H9 (cell line): ENCODE results near the gene SIPA1L3. TPM values are rescaled to one million over a fixed set of nuclear protein-coding genes. Genes with fewer than 3 reads are reported as not detected.

ENCODE experiments used
- DNase-seq: peaks from one replicate; pipeline ENCODE4 v3.0.0-alpha.2; 2017
- H2AFZ ChIP-seq: one replicate; pipeline ENCODE4 v1.6.1; 2013; ENCODE audit warnings: mild to moderate bottlenecking, low read length, control low read depth, moderate library complexity
- H2AK5ac ChIP-seq: 2 replicates; pipeline ENCODE4 v1.6.1; 2013; ENCODE audit warnings: low read length, control low read depth, mixed read lengths; ENCODE audit not compliant: insufficient read length
- H2BK120ac ChIP-seq: one replicate; pipeline ENCODE4 v1.6.1; 2013; ENCODE audit warnings: low read depth, mild to moderate bottlenecking, low read length, control low read depth, inconsistent platforms; ENCODE audit not compliant: poor library complexity, severe bottlenecking
- H2BK12ac ChIP-seq: 2 replicates; pipeline ENCODE4 v1.6.1; 2013; ENCODE audit warnings: low read length, control low read depth, mixed read lengths, low read depth; ENCODE audit not compliant: insufficient read length
- H2BK15ac ChIP-seq: 2 replicates; pipeline ENCODE4 v1.6.1; 2013; ENCODE audit warnings: low read depth, low read length, control low read depth
- H2BK20ac ChIP-seq: one replicate; pipeline ENCODE4 v1.6.1; 2013; ENCODE audit warnings: low read depth, mild to moderate bottlenecking, low read length, control low read depth, inconsistent platforms; ENCODE audit not compliant: poor library complexity, severe bottlenecking
- H2BK5ac ChIP-seq: 2 replicates; pipeline ENCODE4 v1.6.1; 2013; ENCODE audit warnings: low read length, control low read depth, mixed read lengths; ENCODE audit not compliant: insufficient read length
- H3K14ac ChIP-seq: 2 replicates; pipeline ENCODE4 v1.6.1; 2013; ENCODE audit warnings: low read length, control low read depth; ENCODE audit not compliant: insufficient read depth
- H3K18ac ChIP-seq: 2 replicates; pipeline ENCODE4 v1.6.1; 2013; ENCODE audit warnings: low read depth, mild to moderate bottlenecking, mixed read lengths, low read length, control low read depth; ENCODE audit not compliant: insufficient read length
- H3K23ac ChIP-seq: 2 replicates; pipeline ENCODE4 v1.6.1; 2013; ENCODE audit warnings: low read length, control low read depth, mixed read lengths, low read depth; ENCODE audit not compliant: insufficient read length
- H3K23me2 ChIP-seq: 2 replicates; pipeline ENCODE4 v1.6.1; 2013; ENCODE audit warnings: low read depth, mild to moderate bottlenecking, mixed read lengths, low read length, control low read depth; ENCODE audit not compliant: insufficient read length, poor library complexity, severe bottlenecking
- H3K27ac ChIP-seq: 2 replicates; pipeline ENCODE4 v1.5.1; 2013; ENCODE audit warnings: low read length, control low read depth, mixed read lengths, low read depth; ENCODE audit not compliant: insufficient read length
- H3K27me3 ChIP-seq: 2 replicates; pipeline ENCODE4 v1.6.1; 2013; ENCODE audit warnings: low read length, control low read depth, inconsistent platforms; ENCODE audit not compliant: insufficient read depth
- H3K4ac ChIP-seq: 2 replicates; pipeline ENCODE4 v1.6.1; 2013; ENCODE audit warnings: low read depth, mild to moderate bottlenecking, control low read depth, inconsistent platforms, low read length, moderate library complexity
- H3K4me1 ChIP-seq: 2 replicates; pipeline ENCODE4 v1.6.1; 2013; ENCODE audit warnings: low read length, control low read depth, inconsistent platforms; ENCODE audit not compliant: insufficient read depth
- H3K4me2 ChIP-seq: 2 replicates; pipeline ENCODE4 v1.6.1; 2013; ENCODE audit warnings: low read length, control low read depth, mixed read lengths; ENCODE audit not compliant: insufficient read length, insufficient read depth
- H3K56ac ChIP-seq: 2 replicates; pipeline ENCODE4 v1.6.1; 2013; ENCODE audit warnings: low read depth, mild to moderate bottlenecking, mixed read lengths, low read length, control low read depth; ENCODE audit not compliant: insufficient read length
- H3K79me1 ChIP-seq: 2 replicates; pipeline ENCODE4 v1.6.1; 2013; ENCODE audit warnings: low read depth, mild to moderate bottlenecking, moderate library complexity, low read length, control low read depth, inconsistent platforms; ENCODE audit not compliant: insufficient read depth, poor library complexity, severe bottlenecking
- H3K79me2 ChIP-seq: 2 replicates; pipeline ENCODE4 v1.6.1; 2013; ENCODE audit warnings: low read length, control low read depth, inconsistent platforms; ENCODE audit not compliant: insufficient read depth
- H3K9ac ChIP-seq: 2 replicates; pipeline ENCODE4 v1.6.1; 2013; ENCODE audit warnings: low read length, control low read depth, mixed read lengths; ENCODE audit not compliant: insufficient read length; ENCODE audit errors: extremely low read depth
- H3K9me3 ChIP-seq: one replicate; pipeline ENCODE4 v1.6.1; 2013; ENCODE audit warnings: low read depth, low read length, inconsistent platforms; ENCODE audit not compliant: control insufficient read depth
- H3T11ph ChIP-seq: one replicate; pipeline ENCODE4 v1.6.1; 2013; ENCODE audit warnings: mild to moderate bottlenecking, low read length, control low read depth, inconsistent platforms
- H4K20me1 ChIP-seq: one replicate; pipeline ENCODE4 v1.6.1; 2013; ENCODE audit not compliant: control insufficient read depth, insufficient read length, insufficient read depth
- H4K5ac ChIP-seq: 2 replicates; pipeline ENCODE4 v1.6.1; 2013; ENCODE audit warnings: low read depth, mild to moderate bottlenecking, mixed read lengths, low read length, control low read depth; ENCODE audit not compliant: insufficient read length
- H4K8ac ChIP-seq: replicated peaks from 2 replicates; pipeline ENCODE4 v1.6.1; 2013; ENCODE audit warnings: low read length, control low read depth, mixed read lengths, low read depth; ENCODE audit not compliant: insufficient read length
- H4K91ac ChIP-seq: 2 replicates; pipeline ENCODE4 v1.6.1; 2013; ENCODE audit warnings: low read depth, mild to moderate bottlenecking, moderate library complexity, mixed read lengths, low read length, control low read depth; ENCODE audit not compliant: insufficient read length
- H3K27ac Mint-ChIP-seq, 3 experiments: 2 replicates in 2 of 3; 3 replicates in 1 of 3; pipeline ENCODE4 v1.8.0; 2020 to 2021; ENCODE audit warnings: mixed read lengths in 3 of 3, mild to moderate bottlenecking in 1 of 3, moderate library complexity in 1 of 3
- H3K27me3 Mint-ChIP-seq: 2 replicates; pipeline ENCODE4 v1.8.0; 2021; ENCODE audit warnings: low read depth, mild to moderate bottlenecking, moderate library complexity, mixed read lengths
- H3K36me3 Mint-ChIP-seq, 3 experiments: 2 replicates in 2 of 3; 3 replicates in 1 of 3; pipeline ENCODE4 v1.8.0; 2020 to 2021; ENCODE audit warnings: low read depth in 3 of 3, mixed read lengths in 3 of 3; ENCODE audit not compliant: insufficient read depth in 1 of 3
- H3K4me1 Mint-ChIP-seq, 2 experiments: 2 replicates each; pipeline ENCODE4 v1.8.0; 2020; ENCODE audit warnings: mixed read lengths in 2 of 2
- H3K4me3 Mint-ChIP-seq, 2 experiments: 2 replicates in 1 of 2; 3 replicates in 1 of 2; pipeline ENCODE4 v1.8.0; 2020 to 2021; ENCODE audit warnings: mild to moderate bottlenecking in 2 of 2, mixed read lengths in 2 of 2, moderate library complexity in 1 of 2
- H3K9me3 Mint-ChIP-seq, 2 experiments: 2 replicates in 1 of 2; 3 replicates in 1 of 2; pipeline ENCODE4 v1.8.0; 2020; ENCODE audit warnings: mild to moderate bottlenecking in 2 of 2, mixed read lengths in 2 of 2, moderate library complexity in 1 of 2
- whole genome bisulfite sequencing: extraction: QIAGEN DNeasy Blood & Tissue Kit; methylation state at CpG from one replicate; pipeline ENCODE4 v1.1.7; 2013; ENCODE audit warnings: missing lambda C conversion rate, low lambda C conversion rate, mixed read lengths; ENCODE audit not compliant: insufficient read length; ENCODE audit errors: extremely low coverage; 5-methylcytosine and 5-hydroxymethylcytosine counted together
- total RNA-seq: library from RNA; stranded (reverse); gene quantifications from 2 replicates; pipeline ENCODE4 v1.2.1, GENCODE V29; 2021
- TF ChIP-seq, protein P1 (sequence below): fragments of 200-600 bp; sonication (generic); conservative IDR thresholded peaks from 3 replicates; pipeline ENCODE4 v1.8.0; 2021; ENCODE audit warnings: antibody characterized with exemption, mild to moderate bottlenecking

The SIPA1L3 gene
- total RNA-seq, 1 experiment from 2014 or later = 40.1 TPM

- H4K91ac ChIP-seq = no peak overlapping the region
- peaks cover 2% of the 10 kb centered on the region; the same call in 1 of the 2 replicates for H3K4me1 ChIP-seq
- no peak overlapping the region for H2BK120ac ChIP-seq
- TF ChIP-seq, protein P1, sequence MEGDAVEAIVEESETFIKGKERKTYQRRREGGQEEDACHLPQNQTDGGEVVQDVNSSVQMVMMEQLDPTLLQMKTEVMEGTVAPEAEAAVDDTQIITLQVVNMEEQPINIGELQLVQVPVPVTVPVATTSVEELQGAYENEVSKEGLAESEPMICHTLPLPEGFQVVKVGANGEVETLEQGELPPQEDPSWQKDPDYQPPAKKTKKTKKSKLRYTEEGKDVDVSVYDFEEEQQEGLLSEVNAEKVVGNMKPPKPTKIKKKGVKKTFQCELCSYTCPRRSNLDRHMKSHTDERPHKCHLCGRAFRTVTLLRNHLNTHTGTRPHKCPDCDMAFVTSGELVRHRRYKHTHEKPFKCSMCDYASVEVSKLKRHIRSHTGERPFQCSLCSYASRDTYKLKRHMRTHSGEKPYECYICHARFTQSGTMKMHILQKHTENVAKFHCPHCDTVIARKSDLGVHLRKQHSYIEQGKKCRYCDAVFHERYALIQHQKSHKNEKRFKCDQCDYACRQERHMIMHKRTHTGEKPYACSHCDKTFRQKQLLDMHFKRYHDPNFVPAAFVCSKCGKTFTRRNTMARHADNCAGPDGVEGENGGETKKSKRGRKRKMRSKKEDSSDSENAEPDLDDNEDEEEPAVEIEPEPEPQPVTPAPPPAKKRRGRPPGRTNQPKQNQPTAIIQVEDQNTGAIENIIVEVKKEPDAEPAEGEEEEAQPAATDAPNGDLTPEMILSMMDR = no peak
- Mint-ChIP-seq H3K9me3 (peaks cover 8 to 18% of the 10 kb centered on the region in 2 experiments), H3K4me3 (no peak overlapping the region), H3K27me3 (no peaks in the 10 kb centered on the region), H3K36me3 (peaks cover 38 to 64% (median 49%) of the 10 kb centered on the region in 3 experiments), H3K27ac (no peak overlapping the region; a peak in 1 of 7 replicates), H3K4me1 (peaks cover 15 to 21% of the 10 kb centered on the region in 2 experiments)
- no peak overlapping the region for H3K14ac ChIP-seq
- no peak overlapping the region for H3T11ph ChIP-seq
- no peaks in the 10 kb centered on the region for H3K27me3 ChIP-seq
- WGBS = no CpG with 5 or more reads among the region's 6 CpGs
- no peaks in the 10 kb centered on the region for H3K23me2 ChIP-seq
- no peak overlapping the region for H2BK20ac ChIP-seq
- H3K27ac ChIP-seq = no peak overlapping the region
- H2AFZ ChIP-seq = no peak overlapping the region
- no peaks in the 10 kb centered on the region for H3K79me1 ChIP-seq
- H4K5ac ChIP-seq = no peak overlapping the region
- no peak for DNase-seq
- H3K18ac ChIP-seq = no peak overlapping the region
- H4K8ac ChIP-seq = no peak overlapping the region
- no peak overlapping the region for H3K56ac ChIP-seq
- H4K20me1 ChIP-seq = no peaks in the 10 kb centered on the region
- H3K79me2 ChIP-seq = no peaks in the 10 kb centered on the region
- H2AK5ac ChIP-seq = no peak overlapping the region
- no peak overlapping the region for H3K4ac ChIP-seq
- no peak overlapping the region for H2BK12ac ChIP-seq
- H2BK15ac ChIP-seq = no peak overlapping the region
- no peak overlapping the region for H3K4me2 ChIP-seq
- no peak overlapping the region for H2BK5ac ChIP-seq
- H3K9ac ChIP-seq = no peak overlapping the region
- no peak overlapping the region for H3K23ac ChIP-seq
- peaks cover 12% of the 10 kb centered on the region for H3K9me3 ChIP-seq
These were observed 258.3 kb downstream of the SIPA1L3 start for GRCh38 chr19:38165335-38165734.
